CD8-positive, alpha-beta memory T cell (primary cell): ENCODE data around the gene TSPAN6. TPM values are rescaled to one million over a fixed set of nuclear protein-coding genes. Genes with fewer than 3 reads are reported as not detected.

ENCODE experiments used
- CTCF ChIA-PET: fragments of 350-600 bp; sonication (Branson Sonifier 250); formaldehyde crosslinking; loops from one replicate; lab custom pipeline; 2021; ENCODE audit warnings: antibody characterized with exemption; lab: Charles Lee
- POLR2A ChIA-PET: fragments of 350-600 bp; sonication (Branson Sonifier 250); formaldehyde crosslinking; loops from one replicate; lab custom pipeline; 2021; ENCODE audit warnings: antibody characterized with exemption; lab: Charles Lee
- DNase-seq, 5 donors: peaks; one replicate each; pipeline versions ENCODE4 v3.0.0 to v3.0.0-alpha.2; 2020 to 2022; ENCODE audit warnings: mixed read lengths in 1 of 5
- H3K27ac ChIP-seq: one replicate; pipeline ENCODE4 v1.7.0; 2013; ENCODE audit warnings: low read depth, mild to moderate bottlenecking, low read length, moderate library complexity
- H3K27me3 ChIP-seq: 2 replicates; pipeline ENCODE4 v1.7.0; 2013; ENCODE audit warnings: low read length, mild to moderate bottlenecking; ENCODE audit not compliant: insufficient read depth, poor library complexity, severe bottlenecking
- H3K36me3 ChIP-seq: 2 replicates; pipeline ENCODE4 v1.7.0; 2013; ENCODE audit warnings: mild to moderate bottlenecking, low read length, moderate library complexity; ENCODE audit not compliant: insufficient read depth
- H3K4me1 ChIP-seq: 2 replicates; pipeline ENCODE4 v1.7.0; 2013; ENCODE audit warnings: mild to moderate bottlenecking, low read length, moderate library complexity; ENCODE audit not compliant: insufficient read depth
- H3K4me3 ChIP-seq: 2 replicates; pipeline ENCODE4 v1.7.0; 2013; ENCODE audit warnings: mild to moderate bottlenecking, low read length
- H3K9me3 ChIP-seq: 2 replicates; pipeline ENCODE4 v1.7.0; 2013; ENCODE audit warnings: mild to moderate bottlenecking, low read length
- H3K27ac Mint-ChIP-seq, 8 donors: one replicate each; pipeline ENCODE4 v1.8.0; 2020 to 2021; ENCODE audit warnings: mixed read lengths in 8 of 8, mild to moderate bottlenecking in 6 of 8, inconsistent platforms in 3 of 8, moderate library complexity in 3 of 8
- H3K27me3 Mint-ChIP-seq, 2 donors: one replicate each; pipeline ENCODE4 v1.8.0; 2020 to 2021; ENCODE audit warnings: mixed read lengths in 2 of 2, mild to moderate bottlenecking in 1 of 2, moderate library complexity in 1 of 2
- H3K36me3 Mint-ChIP-seq, 3 donors: one replicate each; pipeline ENCODE4 v1.8.0; 2020 to 2021; ENCODE audit warnings: mixed read lengths in 3 of 3, inconsistent platforms in 1 of 3, mild to moderate bottlenecking in 1 of 3
- H3K4me1 Mint-ChIP-seq, 3 donors: one replicate each; pipeline ENCODE4 v1.8.0; 2020 to 2021; ENCODE audit warnings: mixed read lengths in 3 of 3, inconsistent platforms in 1 of 3, mild to moderate bottlenecking in 1 of 3
- H3K4me3 Mint-ChIP-seq, 7 donors: one replicate each; pipeline ENCODE4 v1.8.0; 2020 to 2021; ENCODE audit warnings: mixed read lengths in 7 of 7, mild to moderate bottlenecking in 6 of 7, moderate library complexity in 4 of 7, inconsistent platforms in 2 of 7
- H3K9me3 Mint-ChIP-seq, 5 donors: one replicate each; pipeline ENCODE4 v1.8.0; 2020 to 2022; ENCODE audit warnings: mixed read lengths in 5 of 5, mild to moderate bottlenecking in 3 of 5, moderate library complexity in 2 of 5, inconsistent platforms in 1 of 5
- polyA plus RNA-seq: library from polyadenylated mRNA; unstranded; fragments of 300-500 nt; fragmentation: Illumina TruSeq; gene quantifications from one replicate; pipeline ENCODE4 v1.2.3, GENCODE V29; 2021
- total RNA-seq, 2 experiments: library from RNA; stranded (reverse); gene quantifications; one replicate each; pipeline ENCODE4 v1.2.3, GENCODE V29; 2021

Gene TSPAN6
- total and polyA plus RNA-seq, 3 experiments from 2014 or later: 0.07 to 1.9 (median 0.33) TPM

DNA sequence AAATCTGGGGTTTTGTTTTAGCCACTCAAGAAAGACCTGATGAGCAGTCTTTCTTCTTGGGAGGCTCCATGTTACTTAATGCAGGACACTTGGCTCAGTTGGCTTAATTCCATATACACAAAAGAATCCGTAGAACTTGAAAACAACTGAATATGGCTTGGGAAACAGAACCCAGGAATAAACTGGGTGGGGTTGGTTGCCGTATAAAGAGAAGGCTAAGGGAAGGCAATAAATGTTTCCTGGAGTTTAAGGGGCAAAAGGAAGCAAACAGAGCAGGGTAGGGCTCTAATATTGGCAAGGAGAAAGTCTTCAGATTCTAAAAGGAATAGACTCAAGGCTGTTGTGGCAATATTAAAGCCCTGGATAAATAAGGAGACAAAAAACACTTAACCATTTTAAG, 43.5 kb downstream of the TSPAN6 start:
- no peak overlapping the region for H3K4me3 ChIP-seq
- Mint-ChIP-seq H3K4me1 (no peaks in the 10 kb centered on the region), H3K27me3 (peaks cover 2 to 9% of the 10 kb centered on the region in 2 donors), H3K9me3 (peaks cover 0 to 2% (median 0%) of the 10 kb centered on the region in 5 donors), H3K27ac (no peak overlapping the region), H3K36me3 (no peaks in the 10 kb centered on the region), H3K4me3 (no peak overlapping the region)
- H3K27me3 ChIP-seq: no peaks in the 10 kb centered on the region
- no peaks in the 10 kb centered on the region for H3K4me1 ChIP-seq
- POLR2A ChIA-PET: no interaction called here
- DNase-seq: no peak
- CTCF ChIA-PET: no interaction called here
- no peak overlapping the region for H3K27ac ChIP-seq
- no peaks in the 10 kb centered on the region for H3K36me3 ChIP-seq
- H3K9me3 ChIP-seq: no peaks in the 10 kb centered on the region

DNA sequence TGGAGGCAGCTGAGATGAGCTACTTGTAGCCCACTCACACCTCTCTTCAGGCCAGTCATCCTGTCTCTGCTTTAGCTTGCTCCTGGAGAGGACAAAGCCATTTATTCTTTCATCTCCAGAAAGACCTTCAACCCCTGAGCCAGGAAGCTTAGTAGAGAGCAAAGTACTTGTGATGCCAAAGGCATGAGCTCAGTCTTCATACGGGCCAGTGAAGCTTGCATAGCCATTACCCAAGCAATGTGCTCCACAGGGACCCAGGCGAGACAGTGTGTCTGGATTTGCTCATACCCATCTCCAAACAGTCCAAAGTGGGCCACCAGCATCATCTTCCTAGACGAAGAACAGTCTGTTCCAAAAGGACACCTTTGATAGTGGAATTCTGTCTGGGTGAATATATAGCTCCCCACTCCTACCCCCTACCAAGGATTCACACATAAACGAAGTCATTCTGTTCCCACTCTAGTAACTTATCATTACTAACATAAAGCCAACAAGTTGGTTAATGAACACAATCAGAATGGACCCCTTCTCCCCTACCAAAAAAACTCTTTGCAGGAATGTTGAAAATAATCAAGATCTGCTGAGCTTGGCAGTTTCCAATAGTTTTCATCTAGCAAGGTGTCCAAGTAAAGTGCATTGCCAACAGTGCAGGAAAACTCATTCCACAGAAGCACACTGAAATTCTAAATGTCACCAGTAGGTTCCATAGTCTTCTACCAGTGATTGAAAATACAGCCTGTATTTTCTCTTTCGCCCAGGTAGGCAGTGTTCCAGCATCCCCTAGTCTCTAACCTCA, 45.2 kb downstream of the TSPAN6 start:
- no peak overlapping the region for H3K27ac ChIP-seq
- ChIA-PET CTCF (no interaction called here), POLR2A (no interaction called here)
- DNase-seq: no peak
- Mint-ChIP-seq H3K4me1 (no peaks in the 10 kb centered on the region), H3K4me3 (no peak overlapping the region), H3K27ac (no peak overlapping the region), H3K36me3 (no peaks in the 10 kb centered on the region), H3K9me3 (peaks cover 0 to 2% (median 0%) of the 10 kb centered on the region in 5 donors), H3K27me3 (peaks cover 4 to 9% of the 10 kb centered on the region in 2 donors)
- no peaks in the 10 kb centered on the region for H3K27me3 ChIP-seq
- no peaks in the 10 kb centered on the region for H3K9me3 ChIP-seq
- H3K4me3 ChIP-seq: no peak overlapping the region
- H3K4me1 ChIP-seq: no peaks in the 10 kb centered on the region
- no peaks in the 10 kb centered on the region for H3K36me3 ChIP-seq

DNA sequence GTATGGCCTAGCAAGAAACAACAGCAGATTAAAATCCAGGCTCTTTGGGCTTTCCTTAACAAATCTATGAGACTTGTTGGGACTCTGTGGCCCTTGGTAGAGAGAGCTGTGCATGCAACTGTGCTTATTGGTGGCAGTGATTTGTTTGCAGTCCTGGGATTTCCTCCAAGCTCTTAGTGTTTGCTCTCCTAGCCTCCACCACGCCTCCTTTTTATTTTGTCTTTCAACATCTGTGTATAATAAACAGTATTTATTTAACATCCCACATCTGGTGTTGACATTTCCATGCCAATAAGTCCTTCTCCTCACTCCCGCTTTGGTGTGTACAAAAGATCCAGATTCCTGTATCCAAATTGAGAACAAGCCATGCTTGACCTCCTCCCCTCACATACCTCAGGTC, 48.7 kb downstream of the TSPAN6 start:
- H3K4me1 Mint-ChIP-seq: no peaks in the 10 kb centered on the region
- Histone ChIP-seq H3K4me3 (no peak overlapping the region), H3K4me1 (no peaks in the 10 kb centered on the region), H3K36me3 (no peaks in the 10 kb centered on the region), H3K27me3 (no peaks in the 10 kb centered on the region), H3K9me3 (no peaks in the 10 kb centered on the region), H3K27ac (no peak overlapping the region)
- DNase-seq: no peak
- H3K4me3 Mint-ChIP-seq: no peak overlapping the region
- peaks cover 4 to 7% of the 10 kb centered on the region in 2 donors for H3K27me3 Mint-ChIP-seq
- H3K27ac Mint-ChIP-seq: no peak overlapping the region
- H3K9me3 Mint-ChIP-seq: no peaks in the 10 kb centered on the region
- ChIA-PET POLR2A (no interaction called here), CTCF (no interaction called here)
- H3K36me3 Mint-ChIP-seq: no peaks in the 10 kb centered on the region

DNA sequence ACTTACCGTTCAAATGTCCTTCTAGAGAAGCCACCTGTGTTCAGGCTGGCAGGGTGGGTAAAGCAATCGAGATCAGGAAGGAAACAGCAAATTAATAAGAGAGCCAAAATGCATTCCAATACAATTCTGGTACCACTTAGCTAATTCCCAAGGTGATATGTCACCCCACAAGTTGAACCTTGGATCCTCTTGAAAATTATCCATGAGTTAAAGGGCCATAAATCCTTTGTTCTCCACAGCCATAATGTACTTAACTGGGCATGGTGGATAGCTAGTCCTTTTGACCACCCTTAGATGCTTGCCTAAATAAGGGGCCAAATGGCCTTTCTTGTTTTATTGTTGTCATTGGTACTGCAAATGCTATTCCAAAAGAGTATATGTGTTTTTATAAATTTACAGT, 49.9 kb downstream of the TSPAN6 start:
- no peak for DNase-seq
- H3K27ac ChIP-seq: no peak overlapping the region
- Mint-ChIP-seq H3K36me3 (no peaks in the 10 kb centered on the region), H3K27me3 (peaks cover 7 to 10% of the 10 kb centered on the region in 2 donors), H3K4me3 (no peak overlapping the region), H3K9me3 (no peaks in the 10 kb centered on the region), H3K4me1 (no peaks in the 10 kb centered on the region), H3K27ac (no peak overlapping the region)
- no peak overlapping the region for H3K4me3 ChIP-seq
- ChIA-PET POLR2A (no interaction called here), CTCF (no interaction called here)
- H3K36me3 ChIP-seq: no peaks in the 10 kb centered on the region
- no peaks in the 10 kb centered on the region for H3K27me3 ChIP-seq
- H3K4me1 ChIP-seq: no peaks in the 10 kb centered on the region
- H3K9me3 ChIP-seq: no peaks in the 10 kb centered on the region

DNA sequence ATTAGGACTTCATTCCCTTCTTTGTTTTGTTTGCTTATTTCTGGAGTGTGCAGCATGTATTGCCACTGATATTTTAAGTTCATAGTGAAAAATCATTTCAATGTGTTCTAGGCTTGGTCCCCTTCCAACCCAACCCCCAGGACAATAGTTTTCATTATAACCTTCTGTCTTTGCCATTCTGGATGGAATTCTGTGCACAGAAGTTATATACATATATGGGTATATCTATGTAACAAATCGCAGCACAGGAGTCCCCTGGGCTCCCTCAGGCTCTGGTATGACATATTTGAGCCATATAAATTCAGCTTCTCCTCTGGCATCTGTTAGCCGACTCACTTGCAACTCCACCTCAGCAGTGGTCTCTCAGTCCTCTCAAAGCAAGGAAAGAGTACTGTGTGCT, 52.0 kb downstream of the TSPAN6 start, which contains the start of gene TNMD:
Gene TNMD, plus strand, starts transcription at position 326 of the 400 bp plus-strand sequence. CDS start 83 bp downstream, outside the sequence.
- H3K4me1 ChIP-seq: no peaks in the 10 kb centered on the region
- peaks cover 7 to 10% of the 10 kb centered on the region in 2 donors for H3K27me3 Mint-ChIP-seq

More for the DNA sequence above, 52.0 kb downstream of the TSPAN6 start, which contains the start of gene TNMD:
- no peaks in the 10 kb centered on the region for H3K36me3 ChIP-seq
- CTCF ChIA-PET: no interaction called here
- no peak within 1 kb of the TSS for H3K4me3 ChIP-seq
- no peaks in the 10 kb centered on the region for H3K27me3 ChIP-seq
- no peaks in the 10 kb centered on the region for H3K9me3 ChIP-seq
- H3K4me1 Mint-ChIP-seq: no peaks in the 10 kb centered on the region
- H3K27ac Mint-ChIP-seq: no peak within 1 kb of the TSS
- no peaks in the 10 kb centered on the region for H3K9me3 Mint-ChIP-seq
- no peaks in the 10 kb centered on the region for H3K36me3 Mint-ChIP-seq
- POLR2A ChIA-PET: no interaction called here
- no peak within 1 kb of the TSS for H3K4me3 Mint-ChIP-seq
- no peak within 1 kb of the TSS for H3K27ac ChIP-seq
- no peak for DNase-seq

Other genes with a start within 250 kb of the TSPAN6 start
- gene PCDH19, start 226.5 kb downstream of the TSPAN6 start, total RNA-seq: not detected
- not detected for gene PCDH19, start 226.5 kb downstream of the TSPAN6 start, polyA plus RNA-seq
- not detected for gene TNMD, start 51.9 kb downstream of the TSPAN6 start, total RNA-seq
- not detected for gene TNMD, start 51.9 kb downstream of the TSPAN6 start, polyA plus RNA-seq
- gene SRPX2, start 7.4 kb upstream of the TSPAN6 start, total RNA-seq: not detected
- not detected for gene SRPX2, start 7.4 kb upstream of the TSPAN6 start, polyA plus RNA-seq
- gene SYTL4, start 95.3 kb upstream of the TSPAN6 start, total RNA-seq: not detected
- gene SYTL4, start 95.3 kb upstream of the TSPAN6 start, polyA plus RNA-seq: not detected
- gene CSTF2, start 183.6 kb upstream of the TSPAN6 start, total RNA-seq: 10 to 100 TPM; 55.6 to 59.5 TPM
- gene CSTF2, start 183.6 kb upstream of the TSPAN6 start, polyA plus RNA-seq: 13.5 TPM
- gene NOX1, start 237.6 kb upstream of the TSPAN6 start, total RNA-seq: not detected
- gene NOX1, start 237.6 kb upstream of the TSPAN6 start, polyA plus RNA-seq: not detected